GM21381 (cell line): ENCODE measurements around the gene KCNC1.

Source experiments
- ATAC-seq: cut with Tn5 transposase; IDR thresholded peaks from one replicate; pipeline ENCODE4 v1.9.1; 2021; ENCODE audit warnings: mild to moderate bottlenecking, moderate library complexity; ENCODE audit not compliant: unreplicated experiment

KCNC1 gene

GRCh38 chr11:17734418-17734911 lies at the start of gene KCNC1:
TSS of gene KCNC1 (plus strand) at chr11:17734781. CDS start at chr11:17736003, 1,222 bp downstream.
- ATAC-seq = no peak

- no peak for ATAC-seq
Measured at GRCh38 chr11:17686231-17686980, 48.2 kb upstream of the KCNC1 start.

GRCh38 chr11:17687946-17688670 lies 46.5 kb upstream of the KCNC1 start:
- ATAC-seq = no peak

- no peak for ATAC-seq
Measured at GRCh38 chr11:17691550-17691949, 43.0 kb upstream of the KCNC1 start.

GRCh38 chr11:17691976-17692375 lies 42.6 kb upstream of the KCNC1 start:
- ATAC-seq = no peak

GRCh38 chr11:17692931-17693330 lies 41.6 kb upstream of the KCNC1 start:
- ATAC-seq = no peak

- no peak for ATAC-seq
Measured at GRCh38 chr11:17693531-17693930, 41.0 kb upstream of the KCNC1 start.

- ATAC-seq = no peak
Measured at GRCh38 chr11:17694494-17695110, 40.0 kb upstream of the KCNC1 start.

- ATAC-seq = no peak
Measured at GRCh38 chr11:17695454-17696441, 38.8 kb upstream of the KCNC1 start.

- no peak for ATAC-seq
Measured at GRCh38 chr11:17696741-17697140, 37.8 kb upstream of the KCNC1 start.

- ATAC-seq = no peak
Measured at GRCh38 chr11:17697175-17697949, 37.2 kb upstream of the KCNC1 start.

- ATAC-seq = no peak
Measured at GRCh38 chr11:17699147-17700114, 35.1 kb upstream of the KCNC1 start.

GRCh38 chr11:17700991-17701390 lies 33.6 kb upstream of the KCNC1 start:
- ATAC-seq = no peak

GRCh38 chr11:17702876-17703275 lies 31.7 kb upstream of the KCNC1 start:
- no peak for ATAC-seq

GRCh38 chr11:17703951-17704350 lies 30.6 kb upstream of the KCNC1 start:
- no peak for ATAC-seq

- no peak for ATAC-seq
Measured at GRCh38 chr11:17707830-17708229, 26.8 kb upstream of the KCNC1 start.

GRCh38 chr11:17711836-17712235 lies 22.7 kb upstream of the KCNC1 start:
- no peak for ATAC-seq

GRCh38 chr11:17713851-17714250 lies 20.7 kb upstream of the KCNC1 start:
- ATAC-seq = no peak
